Lung (tissue), 12 donors: ENCODE data around the gene MAGIX. TPM values are rescaled to one million over a fixed set of nuclear protein-coding genes. Genes with fewer than 3 reads are reported as not detected.

Experiments
- ATAC-seq: fragments of 200-7000 bp; cut with Tn5 transposase; one replicate; pipeline ENCODE4 v1.9.1; 2020; ENCODE audit warnings: moderate number of reproducible peaks; ENCODE audit not compliant: insufficient read depth, low FRiP score
- DNase-seq, 3 donors: peaks; one replicate each; pipeline ENCODE4 v3.0.0-alpha.2; 2013 to 2017
- H3K27ac ChIP-seq, 2 donors: one replicate each; pipeline ENCODE4 v1.5.1; 2013; ENCODE audit warnings: mild to moderate bottlenecking in 2 of 2, moderate library complexity in 2 of 2, control low read depth in 1 of 2, inconsistent platforms in 1 of 2, low read depth in 1 of 2, low read length in 1 of 2
- H3K27me3 ChIP-seq, 3 donors: one replicate each; pipeline ENCODE4 v1.5.1; 2013; ENCODE audit warnings: low read length in 2 of 3; ENCODE audit not compliant: control insufficient read depth in 3 of 3, insufficient read depth in 3 of 3
- H3K36me3 ChIP-seq, 4 donors: one replicate each; pipeline ENCODE4 v1.5.1; 2013; ENCODE audit warnings: low read length in 4 of 4, mild to moderate bottlenecking in 1 of 4, moderate library complexity in 1 of 4; ENCODE audit not compliant: control insufficient read depth in 4 of 4, insufficient read depth in 4 of 4
- H3K4me1 ChIP-seq, 5 donors: one replicate each; pipeline ENCODE4 v1.5.1; 2013; ENCODE audit warnings: low read length in 5 of 5, mild to moderate bottlenecking in 2 of 5, moderate library complexity in 1 of 5; ENCODE audit not compliant: control insufficient read depth in 5 of 5, insufficient read depth in 5 of 5
- H3K4me3 ChIP-seq: one replicate; pipeline ENCODE4 v1.5.1; 2013; ENCODE audit warnings: mild to moderate bottlenecking, control low read depth, moderate library complexity
- H3K9ac ChIP-seq, 2 donors: one replicate each; pipeline ENCODE4 v1.5.1; 2013; ENCODE audit warnings: low read length in 2 of 2, control low read depth in 1 of 2; ENCODE audit not compliant: insufficient read depth in 1 of 2
- H3K9me3 ChIP-seq, 4 donors: one replicate each; pipeline ENCODE4 v1.5.1; 2013; ENCODE audit warnings: low read length in 3 of 4, mild to moderate bottlenecking in 1 of 4, moderate library complexity in 1 of 4; ENCODE audit not compliant: control insufficient read depth in 4 of 4, insufficient read depth in 3 of 4
- WGBS, 2 donors: extraction: QIAGEN DNeasy Blood & Tissue Kit; methylation state at CpG; one replicate each; pipeline ENCODE4 v1.1.7; 2013; 5-methylcytosine and 5-hydroxymethylcytosine counted together
- polyA plus RNA-seq, 2 donors: library from polyadenylated mRNA; stranded (reverse); fragments of 200-250 nt; gene quantifications; one replicate each; pipeline ENCODE4 v1.2.1, GENCODE V29; 2013
- total RNA-seq, 2 donors: library from RNA; depleted of rRNA in 1 of 2; stranded (reverse); fragments of >200 nt in 1 of 2; gene quantifications; one replicate each; pipeline ENCODE4 v1.2.1, GENCODE V29; 2014 to 2021
- TF ChIP-seq, protein P1 (sequence below): IDR thresholded peaks from 2 replicates; pipeline ENCODE4 v1.5.1; 2012; ENCODE audit warnings: mild to moderate bottlenecking; ENCODE audit errors: control extremely low read depth, extremely low read depth
- donor health status: control.
- donor health status: control.
- donor health status: Bipolar disorder and iron deficiency.
- donor health status: healthy.
- donor health status: DM: yes; HTN: yes; CAD: no.

MAGIX gene
- total and polyA plus RNA-seq, 4 donors = 7.3 to 19.0 (median 12.5) TPM

DNA sequence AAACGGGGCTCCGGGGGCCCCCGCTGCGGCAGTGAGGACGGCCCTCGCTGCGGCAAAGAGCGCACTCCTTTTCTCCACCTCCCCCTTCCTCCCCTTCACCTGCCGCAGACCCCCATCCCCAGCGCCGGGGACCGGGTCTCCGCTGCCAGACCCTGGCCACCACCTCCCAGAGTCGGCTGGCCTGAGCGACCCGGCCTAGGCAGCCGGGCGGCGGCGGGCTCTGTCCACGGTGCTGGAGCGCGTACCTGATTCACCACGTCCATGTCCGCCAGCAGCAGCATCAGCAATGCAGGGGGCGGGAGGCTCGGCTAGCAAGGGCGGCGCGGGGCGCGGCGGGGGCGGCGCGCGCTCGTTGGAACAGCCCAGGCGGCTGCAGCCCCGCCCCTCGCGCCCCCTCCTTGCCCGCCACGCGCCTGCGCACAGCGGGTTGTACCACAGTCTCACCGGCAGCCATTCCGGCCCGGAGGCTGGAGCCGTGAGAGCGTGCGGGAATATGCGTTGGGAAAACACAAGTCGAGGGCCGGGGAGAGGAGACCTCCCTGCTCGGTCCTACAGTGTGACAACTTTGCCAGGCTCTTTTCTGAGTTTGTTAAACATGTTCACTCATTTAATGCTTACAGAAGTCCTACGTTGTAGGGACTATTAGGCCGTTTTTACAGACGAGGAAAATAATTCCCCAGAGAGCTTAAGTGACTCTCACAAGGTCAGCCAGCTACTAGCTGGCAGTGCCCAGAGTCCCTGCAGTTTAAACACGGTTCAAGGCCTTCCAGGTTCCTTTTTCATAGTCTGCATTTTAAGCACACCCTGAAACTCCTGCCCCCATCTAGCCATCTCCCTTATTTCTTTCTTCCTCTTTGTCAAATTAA is 37.6 kb downstream of the MAGIX start, which contains the start of gene SYP:
SYP (minus strand) TSS at position 288 of the 866 bp plus-strand sequence; CDS start at position 281, 7 bp downstream.
- peaks cover 0 to 8% (median 3%) of the 10 kb centered on the region in 5 donors for H3K4me1 ChIP-seq
- H3K9me3 ChIP-seq = no peaks in the 10 kb centered on the region
- peak within 1 kb of the TSS in 1 of 2 donors; percentile 66 for H3K9ac ChIP-seq
- ATAC-seq = peak; percentile 87
- H3K36me3 ChIP-seq = no peaks in the 10 kb centered on the region
- no peaks in the 10 kb centered on the region for H3K27me3 ChIP-seq
- WGBS, 2 donors = 1 to 38% methylated on average over 26 to 61 of the region's 61 CpGs
- H3K27ac ChIP-seq = peak within 1 kb of the TSS in 1 of 2 donors; percentile 83
- TF ChIP-seq, protein P1, sequence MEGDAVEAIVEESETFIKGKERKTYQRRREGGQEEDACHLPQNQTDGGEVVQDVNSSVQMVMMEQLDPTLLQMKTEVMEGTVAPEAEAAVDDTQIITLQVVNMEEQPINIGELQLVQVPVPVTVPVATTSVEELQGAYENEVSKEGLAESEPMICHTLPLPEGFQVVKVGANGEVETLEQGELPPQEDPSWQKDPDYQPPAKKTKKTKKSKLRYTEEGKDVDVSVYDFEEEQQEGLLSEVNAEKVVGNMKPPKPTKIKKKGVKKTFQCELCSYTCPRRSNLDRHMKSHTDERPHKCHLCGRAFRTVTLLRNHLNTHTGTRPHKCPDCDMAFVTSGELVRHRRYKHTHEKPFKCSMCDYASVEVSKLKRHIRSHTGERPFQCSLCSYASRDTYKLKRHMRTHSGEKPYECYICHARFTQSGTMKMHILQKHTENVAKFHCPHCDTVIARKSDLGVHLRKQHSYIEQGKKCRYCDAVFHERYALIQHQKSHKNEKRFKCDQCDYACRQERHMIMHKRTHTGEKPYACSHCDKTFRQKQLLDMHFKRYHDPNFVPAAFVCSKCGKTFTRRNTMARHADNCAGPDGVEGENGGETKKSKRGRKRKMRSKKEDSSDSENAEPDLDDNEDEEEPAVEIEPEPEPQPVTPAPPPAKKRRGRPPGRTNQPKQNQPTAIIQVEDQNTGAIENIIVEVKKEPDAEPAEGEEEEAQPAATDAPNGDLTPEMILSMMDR = no peak
- DNase-seq = peak; percentile 83 to 90 (median 90)
- H3K4me3 ChIP-seq = no peak within 1 kb of the TSS

DNA sequence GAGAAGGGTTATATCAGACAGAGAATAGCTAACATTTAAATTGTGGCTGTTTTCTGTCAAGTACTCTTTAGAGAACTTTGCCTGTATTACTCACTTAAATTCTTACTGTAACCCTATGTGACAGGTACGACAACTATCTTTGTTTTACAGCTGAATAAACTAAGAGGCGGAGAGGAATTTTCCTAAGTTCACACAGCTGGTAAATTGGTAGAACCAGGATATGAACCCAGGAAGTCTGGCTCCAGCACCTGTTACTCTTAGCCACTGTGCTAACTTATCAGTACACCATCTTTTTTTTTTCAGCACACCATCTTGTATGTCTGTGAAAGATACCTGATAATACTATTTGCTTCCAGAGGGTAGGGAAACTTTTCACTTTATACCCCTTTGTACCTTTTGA is 39.5 kb downstream of the MAGIX start:
- no peak overlapping the region for H3K9ac ChIP-seq
- H3K4me1 ChIP-seq = peaks cover 0 to 8% (median 3%) of the 10 kb centered on the region in 5 donors
- H3K27ac ChIP-seq = no peak overlapping the region
- no peaks in the 10 kb centered on the region for H3K9me3 ChIP-seq
- ATAC-seq = no peak
- no peak overlapping the region for H3K4me3 ChIP-seq
- no peaks in the 10 kb centered on the region for H3K27me3 ChIP-seq
- WGBS, 2 donors = 72 to 83% methylated on average over 2 of the region's 2 CpGs
- no peak for DNase-seq
- no peaks in the 10 kb centered on the region for H3K36me3 ChIP-seq
- TF ChIP-seq, protein P1 = no peak

DNA sequence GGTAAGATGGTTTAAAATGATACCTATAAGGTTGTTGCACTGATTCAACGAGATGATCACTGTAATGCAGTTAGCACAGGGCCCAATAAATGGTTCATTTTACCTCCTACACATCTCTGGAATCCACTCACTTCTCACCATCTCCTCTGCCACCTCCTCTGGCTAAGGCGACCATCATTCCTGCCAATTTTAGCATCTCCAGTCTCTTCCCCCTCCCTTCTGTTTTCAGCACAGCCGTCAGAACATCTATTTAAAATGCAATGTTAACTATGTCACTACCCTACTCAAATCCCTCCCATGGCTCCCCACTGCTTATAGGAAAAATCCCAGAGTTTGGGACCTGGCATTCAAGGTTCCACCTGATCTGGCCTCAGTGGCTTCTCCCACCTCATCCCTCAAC is 41.0 kb downstream of the MAGIX start:
- H3K27ac ChIP-seq = no peak overlapping the region
- no peak overlapping the region for H3K9ac ChIP-seq
- WGBS, 2 donors = 67 to 91% methylated on average over 3 of the region's 3 CpGs
- TF ChIP-seq, protein P1 = no peak
- H3K9me3 ChIP-seq = no peaks in the 10 kb centered on the region
- no peak for ATAC-seq
- H3K4me3 ChIP-seq = no peak overlapping the region
- no peaks in the 10 kb centered on the region for H3K36me3 ChIP-seq
- no peaks in the 10 kb centered on the region for H3K27me3 ChIP-seq
- DNase-seq = no peak
- peaks cover 0 to 8% (median 3%) of the 10 kb centered on the region in 5 donors for H3K4me1 ChIP-seq
